Naive thymus-derived CD4-positive, alpha-beta T cell (primary cell): ENCODE data around the gene PLN. TPM values are rescaled to one million over a fixed set of nuclear protein-coding genes. Genes with fewer than 3 reads are reported as not detected.
A peak's percentile ranks its signal among the peaks of the same experiment; 100 is the strongest.

Source experiments
- ATAC-seq: fragments of 150-1000 bp; cut with Tn5 transposase; 2 replicates; pipeline ENCODE4 v1.10.0; 2021; ENCODE audit warnings: mild to moderate bottlenecking, moderate library complexity
- CTCF ChIA-PET: fragments of 350-600 bp; sonication (Branson Sonifier 250); formaldehyde crosslinking; loops from one replicate; lab custom pipeline; 2021; ENCODE audit warnings: antibody characterized with exemption; lab: Charles Lee
- POLR2A ChIA-PET: fragments of 350-600 bp; sonication (Branson Sonifier 250); formaldehyde crosslinking; loops from one replicate; lab custom pipeline; 2021; ENCODE audit warnings: antibody characterized with exemption, inconsistent platforms; lab: Charles Lee
- DNase-seq, 9 donors: peaks; one replicate each; pipeline versions ENCODE4 v3.0.0 to v3.0.0-alpha.2; 2020 to 2022; ENCODE audit warnings: mixed read lengths in 1 of 9
- H3K27ac ChIP-seq: one replicate; pipeline ENCODE4 v1.7.0; 2013; ENCODE audit warnings: mild to moderate bottlenecking, low read depth, low read length, moderate library complexity
- H3K27me3 ChIP-seq, 2 donors: one replicate each; pipeline ENCODE4 v1.7.0; 2013; ENCODE audit warnings: low read length in 2 of 2, mild to moderate bottlenecking in 2 of 2, moderate library complexity in 2 of 2; ENCODE audit not compliant: control insufficient read depth in 2 of 2, insufficient read depth in 2 of 2
- H3K36me3 ChIP-seq, 3 experiments: 1 replicate in 2 of 3; 2 replicates in 1 of 3; pipeline ENCODE4 v1.7.0; 2013; ENCODE audit warnings: low read length in 3 of 3, mild to moderate bottlenecking in 3 of 3, moderate library complexity in 1 of 3; ENCODE audit not compliant: insufficient read depth in 3 of 3, control insufficient read depth in 2 of 3
- H3K4me1 ChIP-seq, 2 donors: one replicate each; pipeline ENCODE4 v1.7.0; 2013; ENCODE audit warnings: low read length in 2 of 2, mild to moderate bottlenecking in 2 of 2, moderate library complexity in 1 of 2; ENCODE audit not compliant: control insufficient read depth in 2 of 2, insufficient read depth in 2 of 2
- H3K4me3 ChIP-seq: 2 replicates; pipeline ENCODE4 v1.7.0; 2013; ENCODE audit warnings: mild to moderate bottlenecking, low read length
- H3K9me3 ChIP-seq, 3 experiments: 1 replicate in 2 of 3; 2 replicates in 1 of 3; pipeline ENCODE4 v1.7.0; 2013; ENCODE audit warnings: low read length in 3 of 3; ENCODE audit not compliant: control insufficient read depth in 2 of 3
- H3K27ac Mint-ChIP-seq, 9 donors: one replicate each; pipeline ENCODE4 v1.8.0; 2020 to 2022; ENCODE audit warnings: mixed read lengths in 9 of 9, mild to moderate bottlenecking in 8 of 9, moderate library complexity in 5 of 9, inconsistent platforms in 2 of 9
- H3K27me3 Mint-ChIP-seq, 5 donors: one replicate each; pipeline ENCODE4 v1.8.0; 2021 to 2022; ENCODE audit warnings: mixed read lengths in 5 of 5, mild to moderate bottlenecking in 1 of 5
- H3K36me3 Mint-ChIP-seq, 5 donors: one replicate each; pipeline ENCODE4 v1.8.0; 2020 to 2022; ENCODE audit warnings: mixed read lengths in 5 of 5, mild to moderate bottlenecking in 3 of 5, inconsistent platforms in 1 of 5
- H3K4me1 Mint-ChIP-seq, 7 donors: one replicate each; pipeline ENCODE4 v1.8.0; 2020 to 2022; ENCODE audit warnings: mixed read lengths in 7 of 7, mild to moderate bottlenecking in 3 of 7, inconsistent platforms in 1 of 7
- H3K4me3 Mint-ChIP-seq, 10 donors: one replicate each; pipeline ENCODE4 v1.8.0; 2020 to 2022; ENCODE audit warnings: mild to moderate bottlenecking in 10 of 10, mixed read lengths in 10 of 10, moderate library complexity in 6 of 10, inconsistent platforms in 2 of 10
- H3K9me3 Mint-ChIP-seq, 11 donors: one replicate each; pipeline ENCODE4 v1.8.0; 2020 to 2022; ENCODE audit warnings: mixed read lengths in 11 of 11, mild to moderate bottlenecking in 4 of 11, inconsistent platforms in 1 of 11, moderate library complexity in 1 of 11
- intact Hi-C, 2 donors: fragments of 100-400 bp; cut with micrococcal nuclease; formaldehyde crosslinking; loops; one replicate each; pipeline ENCODE4 v1.15.1; 2023
- polyA plus RNA-seq, 2 donors: library from polyadenylated mRNA; unstranded; fragments of 300-500 nt; fragmentation: Illumina TruSeq; gene quantifications; one replicate each; pipeline ENCODE4 v1.2.3, GENCODE V29; 2021
- total RNA-seq, 6 experiments: library from RNA in 5 of 6; stranded (reverse) in 5 of 6; gene quantifications; 1 replicate in 5 of 6; 2 replicates in 1 of 6; pipeline ENCODE4 v1.2.3 and lab custom pipeline; 2021 to 2026

Gene PLN
- total RNA-seq (under 1 TPM in 3 of 5 experiments, not detected in 2; 0.19 to 0.22 (median 0.20) TPM), polyA plus RNA-seq (under 1 TPM; 0.09 to 0.34 TPM), total RNA-seq (lab: John Stamatoyannopoulos, UW) (not detected)

GRCh38 chr6:118548136-118548535 is at the start of gene PLN:
PLN (plus strand) TSS chr6:118548296; CDS start chr6:118558922, 10,626 bp downstream.
- no peak for ATAC-seq
- no peak within 1 kb of the TSS for H3K4me3 ChIP-seq
- H3K36me3 ChIP-seq, result no peaks in the 10 kb centered on the region
- H3K4me1 Mint-ChIP-seq, result peaks cover 24 to 86% (median 72%) of the 10 kb centered on the region in 7 donors
- CTCF ChIA-PET, result interaction anchor here (1.0 to 1.7 kb wide), 3 partner anchors 12 to 264 kb away, joined by 3 read pairs; no protein-coding TSS in a partner anchor
- POLR2A ChIA-PET, result interaction anchor here (0.7 to 1.0 kb wide), 2 partner anchors 10 to 11 kb away, joined by 3 to 5 read pairs; no protein-coding TSS in a partner anchor
- DNase-seq, result no peak
- intact Hi-C loops, result no loop called here
- H3K4me1 ChIP-seq, result peaks cover 0 to 4% of the 10 kb centered on the region in 2 donors
- peak within 1 kb of the TSS in 4 of 10 donors; percentile 2 to 32 (median 13) for H3K4me3 Mint-ChIP-seq
- H3K9me3 Mint-ChIP-seq, result peaks cover 0 to 2% (median 0%) of the 10 kb centered on the region in 11 donors
- peaks cover 0 to 22% (median 13%) of the 10 kb centered on the region in 5 donors for H3K36me3 Mint-ChIP-seq
- no peaks in the 10 kb centered on the region for H3K9me3 ChIP-seq
- H3K27ac ChIP-seq, result no peak within 1 kb of the TSS
- H3K27me3 Mint-ChIP-seq, result no peaks in the 10 kb centered on the region
- H3K27me3 ChIP-seq, result no peaks in the 10 kb centered on the region
- peak within 1 kb of the TSS in 5 of 9 donors; percentile 2 to 58 (median 6) for H3K27ac Mint-ChIP-seq

- no peaks in the 10 kb centered on the region for H3K27me3 Mint-ChIP-seq
- Histone ChIP-seq H3K27me3 (no peaks in the 10 kb centered on the region), H3K4me3 (no peak overlapping the region), H3K4me1 (no peaks in the 10 kb centered on the region), H3K9me3 (no peaks in the 10 kb centered on the region), H3K36me3 (peaks cover 3 to 37% (median 4%) of the 10 kb centered on the region in 3 experiments), H3K27ac (no peak overlapping the region)
- ATAC-seq (no peak), DNase-seq (no peak)
- intact Hi-C loops, result no loop called here
- peaks cover 0 to 14% (median 5%) of the 10 kb centered on the region in 11 donors for H3K9me3 Mint-ChIP-seq
- CTCF ChIA-PET, result no interaction called here
- H3K27ac Mint-ChIP-seq, result peak overlapping the region in 3 of 9 donors; percentile 6 to 22 (median 15)
- POLR2A ChIA-PET, result interaction anchor here (0.6 kb wide), 1 partner anchor 11 kb away, joined by 3 read pairs; no protein-coding TSS in a partner anchor
- H3K4me1 Mint-ChIP-seq, result peaks cover 2 to 36% (median 16%) of the 10 kb centered on the region in 7 donors
- peaks cover 40 to 74% (median 57%) of the 10 kb centered on the region in 5 donors for H3K36me3 Mint-ChIP-seq
- H3K4me3 Mint-ChIP-seq, result peak overlapping the region in 1 of 10 donors; percentile 3
These were observed 47.7 kb upstream of the PLN start for GRCh38 chr6:118500130-118501015.

GRCh38 chr6:118501099-118501498 is 47.0 kb upstream of the PLN start:
- DNase-seq (no peak), ATAC-seq (no peak)
- Histone ChIP-seq H3K27ac (no peak overlapping the region), H3K36me3 (peaks cover 3 to 31% (median 4%) of the 10 kb centered on the region in 3 experiments), H3K27me3 (no peaks in the 10 kb centered on the region), H3K4me1 (no peaks in the 10 kb centered on the region), H3K4me3 (no peak overlapping the region), H3K9me3 (no peaks in the 10 kb centered on the region)
- peaks cover 0 to 14% (median 5%) of the 10 kb centered on the region in 11 donors for H3K9me3 Mint-ChIP-seq
- peaks cover 3 to 37% (median 16%) of the 10 kb centered on the region in 7 donors for H3K4me1 Mint-ChIP-seq
- H3K36me3 Mint-ChIP-seq, result peaks cover 40 to 75% (median 58%) of the 10 kb centered on the region in 5 donors
- no peaks in the 10 kb centered on the region for H3K27me3 Mint-ChIP-seq
- H3K4me3 Mint-ChIP-seq, result no peak overlapping the region
- ChIA-PET POLR2A (no interaction called here), CTCF (no interaction called here)
- peak overlapping the region in 3 of 9 donors; percentile 15 to 40 (median 22) for H3K27ac Mint-ChIP-seq
- intact Hi-C loops, result no loop called here

GRCh38 chr6:118501765-118502164 is 46.3 kb upstream of the PLN start:
- H3K4me1 Mint-ChIP-seq, result peaks cover 6 to 41% (median 18%) of the 10 kb centered on the region in 7 donors
- H3K27me3 Mint-ChIP-seq, result no peaks in the 10 kb centered on the region
- H3K27ac Mint-ChIP-seq, result peak overlapping the region in 1 of 9 donors; percentile 40
- CTCF ChIA-PET, result no interaction called here
- Histone ChIP-seq H3K4me1 (no peaks in the 10 kb centered on the region), H3K4me3 (no peak overlapping the region), H3K27me3 (no peaks in the 10 kb centered on the region), H3K36me3 (peaks cover under 1 to 31% (median 4%) of the 10 kb centered on the region in 3 experiments), H3K27ac (no peak overlapping the region), H3K9me3 (no peaks in the 10 kb centered on the region)
- H3K36me3 Mint-ChIP-seq, result peaks cover 40 to 75% (median 60%) of the 10 kb centered on the region in 5 donors
- no peak for DNase-seq
- intact Hi-C loops, result no loop called here
- no peak overlapping the region for H3K4me3 Mint-ChIP-seq
- no peak for ATAC-seq
- peaks cover 0 to 14% (median 5%) of the 10 kb centered on the region in 11 donors for H3K9me3 Mint-ChIP-seq
- POLR2A ChIA-PET, result no interaction called here

- DNase-seq (no peak), ATAC-seq (no peak)
- ChIA-PET CTCF (no interaction called here), POLR2A (no interaction called here)
- H3K36me3 ChIP-seq, result peaks cover 0 to 31% (median 4%) of the 10 kb centered on the region in 3 experiments
- H3K4me1 Mint-ChIP-seq, result peaks cover 9 to 45% (median 22%) of the 10 kb centered on the region in 7 donors
- H3K4me1 ChIP-seq, result no peaks in the 10 kb centered on the region
- H3K27ac ChIP-seq, result no peak overlapping the region
- peaks cover 40 to 75% (median 60%) of the 10 kb centered on the region in 5 donors for H3K36me3 Mint-ChIP-seq
- H3K4me3 ChIP-seq, result no peak overlapping the region
- intact Hi-C loops, result no loop called here
- H3K4me3 Mint-ChIP-seq, result no peak overlapping the region
- no peaks in the 10 kb centered on the region for H3K9me3 ChIP-seq
- peaks cover 0 to 14% (median 5%) of the 10 kb centered on the region in 11 donors for H3K9me3 Mint-ChIP-seq
- H3K27ac Mint-ChIP-seq, result no peak overlapping the region
- H3K27me3 Mint-ChIP-seq, result no peaks in the 10 kb centered on the region
- H3K27me3 ChIP-seq, result no peaks in the 10 kb centered on the region
These were observed 45.9 kb upstream of the PLN start for GRCh38 chr6:118502169-118502568.

GRCh38 chr6:118504611-118505010 is 43.5 kb upstream of the PLN start:
- no peak overlapping the region for H3K4me3 ChIP-seq
- H3K27ac ChIP-seq, result no peak overlapping the region
- H3K36me3 Mint-ChIP-seq, result peaks cover 35 to 66% (median 53%) of the 10 kb centered on the region in 5 donors
- no peak overlapping the region for H3K4me3 Mint-ChIP-seq
- peaks cover 9 to 41% (median 18%) of the 10 kb centered on the region in 7 donors for H3K4me1 Mint-ChIP-seq
- no peak overlapping the region for H3K27ac Mint-ChIP-seq
- H3K27me3 Mint-ChIP-seq, result no peaks in the 10 kb centered on the region
- ChIA-PET CTCF (no interaction called here), POLR2A (no interaction called here)
- ATAC-seq, result no peak
- no peaks in the 10 kb centered on the region for H3K9me3 ChIP-seq
- DNase-seq, result no peak
- intact Hi-C loops, result no loop called here
- H3K9me3 Mint-ChIP-seq, result peaks cover 0 to 14% (median 5%) of the 10 kb centered on the region in 11 donors
- H3K27me3 ChIP-seq, result no peaks in the 10 kb centered on the region
- peaks cover 0 to 31% (median 4%) of the 10 kb centered on the region in 3 experiments for H3K36me3 ChIP-seq
- H3K4me1 ChIP-seq, result no peaks in the 10 kb centered on the region
